ENCODE data around the gene DOLK.

Gene DOLK

DNA sequence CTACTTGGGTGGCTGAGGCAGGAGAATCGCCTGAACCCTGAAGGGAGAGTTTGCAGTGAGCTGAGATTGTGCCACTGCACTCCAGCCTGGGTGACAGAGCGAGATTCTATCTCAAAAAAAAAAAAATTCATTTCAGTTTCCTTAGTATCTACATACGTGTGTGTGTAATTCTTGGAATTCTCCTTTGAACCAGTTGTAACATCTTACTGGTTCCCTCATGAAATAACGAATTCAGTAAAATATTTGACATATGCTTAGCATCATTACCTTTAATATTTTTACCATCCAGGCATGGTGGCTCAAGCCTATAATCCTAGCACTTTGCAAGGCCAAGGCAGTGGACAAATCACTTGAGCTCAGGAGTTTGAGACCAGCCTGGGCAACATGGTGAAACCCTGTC lies 17.8 kb downstream of the DOLK start:
- DNase-seq: no peak

DNA sequence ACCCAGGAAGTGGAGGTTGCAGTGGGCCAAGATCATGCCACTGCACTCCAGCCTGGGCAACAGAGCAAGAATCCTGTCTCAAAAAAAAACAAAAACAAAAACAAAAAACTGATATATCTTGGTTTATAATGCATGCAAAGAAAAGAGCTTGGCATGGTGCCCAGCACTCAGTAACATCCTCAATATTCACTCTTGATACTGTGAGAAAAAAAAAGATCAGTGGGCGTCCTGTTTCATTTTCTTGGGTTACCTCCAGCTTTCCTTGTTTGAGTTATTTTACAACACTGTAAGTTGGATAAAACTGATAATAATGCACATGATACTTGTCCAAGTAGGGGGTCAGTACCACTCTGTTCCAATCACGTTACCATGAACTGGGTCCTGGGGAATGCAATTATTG lies 18.8 kb downstream of the DOLK start:
- DNase-seq: no peak

DNA sequence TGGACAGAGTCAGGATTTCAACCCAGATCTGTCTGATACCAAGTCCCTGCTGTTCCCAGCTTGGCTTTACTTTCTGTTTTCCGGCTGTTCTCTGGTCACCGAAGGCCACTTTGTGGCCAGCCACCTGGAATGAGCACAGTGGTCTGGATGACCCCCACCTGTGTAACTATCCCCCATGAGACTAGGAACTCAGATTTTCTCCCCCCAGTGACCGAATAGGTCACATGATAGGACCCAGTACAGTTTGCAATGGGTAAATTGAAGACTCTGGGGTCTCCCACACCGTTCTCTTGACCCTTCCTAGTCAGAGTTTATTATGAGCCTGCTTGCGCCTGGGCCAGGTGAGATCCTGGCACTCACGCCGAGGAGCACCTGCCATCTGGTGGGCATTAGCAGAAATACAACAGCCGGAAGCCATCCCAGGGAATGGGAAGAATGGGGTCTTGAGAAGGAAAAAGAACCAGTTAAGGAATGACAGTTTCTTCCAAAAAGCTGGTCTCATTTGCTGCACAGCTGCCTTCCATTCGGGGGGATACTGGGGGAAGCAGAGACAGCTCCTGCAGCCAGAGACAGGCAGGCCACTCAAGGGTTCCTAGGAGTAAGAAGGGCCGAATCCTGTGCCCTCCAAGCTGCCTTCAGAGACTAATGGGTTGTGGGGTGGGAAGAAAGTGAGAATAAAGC lies 19.5 kb downstream of the DOLK start:
- DNase-seq: no peak

DNA sequence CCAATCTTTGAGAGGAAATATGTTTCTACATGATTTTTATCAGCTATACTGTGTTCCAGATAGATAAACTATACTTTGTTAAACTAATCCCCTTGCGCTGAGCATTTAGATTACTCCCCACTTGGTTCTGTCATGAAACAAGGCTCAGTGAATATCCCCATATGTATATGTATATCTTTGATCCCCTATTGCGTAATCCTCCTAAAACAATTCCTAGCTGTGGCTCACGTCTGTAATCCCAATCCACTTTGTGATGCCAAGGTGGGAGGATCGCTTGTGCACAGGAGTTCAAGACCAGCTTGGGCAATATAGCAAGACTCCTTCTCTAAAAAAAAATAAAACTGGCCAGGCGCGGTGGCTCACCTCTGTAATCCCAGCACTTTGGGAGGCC lies 23.9 kb downstream of the DOLK start:
- no peak for DNase-seq

DNA sequence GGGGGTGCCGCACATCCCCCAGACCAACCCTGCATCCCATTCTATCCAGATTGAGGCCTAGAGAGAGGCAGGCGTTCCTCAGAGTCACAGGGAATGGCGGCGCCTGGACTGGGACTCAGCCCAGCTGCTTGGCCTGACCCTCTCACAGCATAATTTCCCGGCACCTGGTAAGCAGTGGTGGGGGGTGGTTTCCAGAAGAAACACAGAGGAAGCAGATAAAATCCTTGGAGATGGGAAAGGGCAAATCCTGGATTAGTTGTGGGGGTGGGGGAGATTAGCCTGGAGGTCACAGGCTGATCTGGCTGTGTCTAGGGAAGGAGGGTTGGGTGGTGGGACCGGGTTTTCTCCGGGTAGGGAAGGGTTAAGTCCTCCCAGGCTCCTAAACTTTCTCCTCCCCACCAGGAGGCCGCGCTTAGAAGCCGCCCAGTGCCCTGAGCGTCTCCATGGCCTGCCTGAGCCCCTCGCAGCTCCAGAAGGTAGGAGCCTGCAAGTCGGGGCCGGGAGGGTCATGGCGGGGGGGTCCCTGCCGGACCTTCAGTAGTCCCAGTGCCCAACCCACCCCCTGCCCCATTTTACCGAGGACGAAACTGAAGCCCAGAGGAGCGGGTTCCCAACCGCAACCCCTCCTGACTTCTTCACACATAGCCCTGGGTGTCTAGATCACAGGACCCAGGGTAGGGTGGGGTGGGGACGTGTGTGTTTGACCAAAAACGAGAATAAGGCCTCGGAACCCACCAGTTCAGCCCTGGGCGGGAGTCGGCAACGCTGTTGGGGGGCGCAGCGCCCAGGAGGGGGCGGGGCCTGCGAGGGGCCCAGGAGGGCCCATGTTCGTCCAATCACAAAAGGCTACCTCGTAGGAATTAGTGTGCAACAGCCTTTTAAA lies 25.3 kb downstream of the DOLK start:
- no peak for DNase-seq

DNA sequence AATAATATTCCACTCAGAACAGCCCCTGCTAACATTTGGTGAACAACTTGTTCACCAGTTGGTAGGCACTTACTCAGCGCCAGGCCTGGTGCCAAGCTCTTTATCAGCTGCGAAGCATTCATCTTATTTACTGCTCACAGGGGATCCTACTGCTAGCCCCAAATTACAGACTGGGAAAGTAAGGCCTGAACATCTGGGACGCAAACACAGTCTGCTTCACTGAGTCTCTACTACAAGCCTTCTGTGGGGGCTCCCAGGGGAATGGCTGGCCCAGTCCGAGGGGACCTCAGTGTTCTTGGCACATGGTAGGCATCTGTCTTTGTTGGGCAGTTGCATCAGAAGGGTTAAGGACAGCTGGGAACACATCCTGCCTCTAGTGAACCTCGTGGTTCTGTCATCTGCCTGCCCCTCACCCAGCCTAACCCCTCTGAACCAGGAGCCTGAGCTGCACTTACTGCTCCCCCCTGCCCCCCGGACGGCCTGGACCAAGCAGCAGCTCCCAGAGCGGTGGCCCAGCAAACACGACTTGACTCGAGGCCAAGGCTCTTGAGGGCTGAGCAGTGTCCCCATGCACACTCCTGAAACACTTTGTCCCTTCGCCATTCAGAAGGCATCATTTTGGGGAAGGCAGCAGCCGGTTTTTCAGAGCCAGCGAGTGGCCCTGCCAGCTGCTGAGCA lies 26.9 kb downstream of the DOLK start, which contains the start of gene PHYHD1:
Gene PHYHD1 (plus strand): TSS at position 602 of the 678 bp plus-strand sequence. CDS start 1,342 bp downstream, outside the sequence.
- no peak for DNase-seq

DNA sequence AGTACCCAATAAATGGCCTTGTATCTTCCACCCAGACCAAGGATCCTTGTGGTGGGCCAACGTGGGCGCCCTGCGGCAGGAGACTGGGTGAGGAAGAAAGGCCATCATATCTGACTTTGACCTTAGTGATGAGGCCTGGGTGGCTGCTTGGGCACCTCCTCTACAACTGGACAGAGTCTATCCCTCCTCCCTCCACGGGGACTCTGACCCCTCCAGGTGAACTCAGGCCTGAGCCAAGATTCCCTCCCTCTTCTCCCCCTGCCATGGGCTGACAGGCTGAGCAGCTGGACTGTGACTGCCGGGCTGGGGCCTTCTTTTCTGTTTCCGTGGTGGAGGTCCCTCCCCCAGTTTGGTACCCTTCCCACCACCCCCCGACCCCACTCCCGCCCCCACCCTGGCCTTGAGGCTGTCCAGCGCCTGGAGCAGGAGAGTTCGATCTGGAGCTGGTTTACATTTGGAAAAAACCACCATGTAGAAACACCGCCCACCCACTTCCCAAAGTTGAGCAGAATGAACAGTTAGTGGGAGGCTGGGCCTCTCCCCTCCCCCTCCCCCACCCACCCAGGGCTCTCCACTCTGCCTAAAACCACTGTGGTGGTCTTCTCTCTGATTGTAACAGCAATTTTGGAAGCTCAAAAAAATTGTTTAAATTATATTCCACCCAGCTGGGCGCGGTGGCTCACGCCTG lies 27.9 kb downstream of the DOLK start:
- DNase-seq: no peak

DNA sequence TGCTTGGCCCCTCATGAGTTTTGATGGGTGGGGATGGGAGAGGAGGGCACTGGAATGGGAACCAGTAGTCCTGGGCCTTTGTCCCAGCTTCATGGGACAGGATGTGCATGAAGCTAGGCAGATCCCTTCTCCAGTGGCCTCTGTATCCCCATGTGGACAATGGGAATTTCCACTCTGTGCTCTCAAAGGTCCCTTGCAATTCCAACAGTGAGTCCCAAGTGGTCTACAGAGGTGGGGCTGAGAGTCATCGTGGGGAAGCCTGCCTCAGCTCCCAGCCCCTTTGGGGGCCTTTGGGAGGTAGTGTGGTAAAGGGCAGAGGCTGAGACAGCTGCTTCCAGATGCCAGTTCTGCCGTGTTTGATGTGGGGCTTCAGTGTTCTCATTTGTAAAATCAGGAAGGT lies 28.5 kb downstream of the DOLK start:
- DNase-seq: no peak

DNA sequence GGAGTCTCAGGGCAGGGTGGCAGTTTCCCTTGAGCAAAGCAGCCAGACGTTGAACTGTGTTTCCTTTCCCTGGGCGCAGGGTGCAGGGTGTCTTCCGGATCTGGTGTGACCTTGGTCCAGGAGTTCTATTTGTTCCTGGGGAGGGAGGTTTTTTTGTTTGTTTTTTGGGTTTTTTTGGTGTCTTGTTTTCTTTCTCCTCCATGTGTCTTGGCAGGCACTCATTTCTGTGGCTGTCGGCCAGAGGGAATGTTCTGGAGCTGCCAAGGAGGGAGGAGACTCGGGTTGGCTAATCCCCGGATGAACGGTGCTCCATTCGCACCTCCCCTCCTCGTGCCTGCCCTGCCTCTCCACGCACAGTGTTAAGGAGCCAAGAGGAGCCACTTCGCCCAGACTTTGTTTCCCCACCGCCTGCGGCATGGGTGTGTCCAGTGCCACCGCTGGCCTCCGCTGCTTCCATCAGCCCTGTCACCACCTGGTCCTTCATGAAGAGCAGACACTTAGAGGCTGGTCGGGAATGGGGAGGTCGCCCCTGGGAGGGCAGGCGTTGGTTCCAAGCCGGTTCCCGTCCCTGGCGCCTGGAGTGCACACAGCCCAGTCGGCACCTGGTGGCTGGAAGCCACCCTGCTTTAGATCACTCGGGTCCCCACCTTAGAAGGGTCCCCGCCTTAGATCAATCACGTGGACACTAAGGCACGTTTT lies 30.1 kb downstream of the DOLK start:
- no peak for DNase-seq

DNA sequence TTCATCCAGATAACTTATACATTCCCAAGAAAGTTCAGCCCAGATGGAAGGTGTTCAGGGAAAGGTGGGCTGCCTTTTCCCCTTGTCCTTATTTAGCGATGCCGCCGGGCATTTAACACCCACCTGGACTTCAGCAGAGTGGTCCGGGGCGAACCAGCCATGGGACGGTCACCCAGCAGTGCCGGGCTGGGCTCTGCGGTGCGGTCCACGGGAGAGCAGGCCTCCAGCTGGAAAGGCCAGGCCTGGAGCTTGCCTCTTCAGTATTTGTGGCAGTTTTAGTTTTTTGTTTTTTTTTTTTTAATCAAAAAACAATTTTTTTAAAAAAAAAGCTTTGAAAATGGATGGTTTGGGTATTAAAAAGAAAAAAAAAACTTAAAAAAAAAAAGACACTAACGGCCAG lies 30.7 kb downstream of the DOLK start:
- DNase-seq: no peak

DNA sequence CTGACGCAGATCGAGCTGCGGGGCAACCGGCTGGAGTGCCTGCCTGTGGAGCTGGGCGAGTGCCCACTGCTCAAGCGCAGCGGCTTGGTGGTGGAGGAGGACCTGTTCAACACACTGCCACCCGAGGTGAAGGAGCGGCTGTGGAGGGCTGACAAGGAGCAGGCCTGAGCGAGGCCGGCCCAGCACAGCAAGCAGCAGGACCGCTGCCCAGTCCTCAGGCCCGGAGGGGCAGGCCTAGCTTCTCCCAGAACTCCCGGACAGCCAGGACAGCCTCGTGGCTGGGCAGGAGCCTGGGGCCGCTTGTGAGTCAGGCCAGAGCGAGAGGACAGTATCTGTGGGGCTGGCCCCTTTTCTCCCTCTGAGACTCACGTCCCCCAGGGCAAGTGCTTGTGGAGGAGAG lies 31.2 kb downstream of the DOLK start:
- no peak for DNase-seq

DNA sequence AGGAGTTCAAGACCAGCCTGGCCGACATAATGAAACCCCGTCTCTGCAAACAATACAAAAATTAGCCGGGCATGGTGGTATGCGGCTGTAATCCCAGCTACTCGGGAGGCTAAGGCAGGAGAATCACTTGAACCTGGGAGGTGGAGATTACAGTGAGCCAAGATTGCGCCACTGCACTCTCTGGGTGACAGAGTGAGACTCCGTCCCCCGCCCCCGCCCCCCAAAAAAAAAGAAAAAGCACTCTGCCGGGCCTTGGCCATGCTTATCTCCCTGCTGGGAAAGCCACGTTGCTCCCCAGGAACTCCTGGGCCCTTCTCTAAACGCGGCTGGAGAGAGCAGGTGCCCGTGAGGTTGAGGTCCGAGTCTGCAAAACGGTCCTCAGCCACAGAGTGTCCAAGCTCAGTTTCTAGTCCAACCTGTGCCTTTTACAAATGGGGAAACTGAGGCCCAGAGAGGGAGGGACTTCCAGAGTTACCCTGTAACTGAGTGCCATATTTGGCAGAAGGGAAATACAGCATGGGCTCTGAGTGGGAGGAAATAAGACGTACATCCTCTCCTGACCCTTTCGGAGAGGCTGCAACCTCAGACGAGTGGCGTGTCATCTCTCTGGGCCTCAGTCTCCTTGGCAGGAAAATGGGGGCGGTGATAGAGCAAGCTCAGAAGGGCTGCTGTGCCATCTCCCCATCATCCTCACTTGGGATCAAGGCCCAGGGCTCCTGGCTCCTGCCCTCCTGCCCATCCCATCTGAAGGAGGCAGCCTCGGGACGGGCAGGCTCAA lies 33.2 kb downstream of the DOLK start:
- no peak for DNase-seq

DNA sequence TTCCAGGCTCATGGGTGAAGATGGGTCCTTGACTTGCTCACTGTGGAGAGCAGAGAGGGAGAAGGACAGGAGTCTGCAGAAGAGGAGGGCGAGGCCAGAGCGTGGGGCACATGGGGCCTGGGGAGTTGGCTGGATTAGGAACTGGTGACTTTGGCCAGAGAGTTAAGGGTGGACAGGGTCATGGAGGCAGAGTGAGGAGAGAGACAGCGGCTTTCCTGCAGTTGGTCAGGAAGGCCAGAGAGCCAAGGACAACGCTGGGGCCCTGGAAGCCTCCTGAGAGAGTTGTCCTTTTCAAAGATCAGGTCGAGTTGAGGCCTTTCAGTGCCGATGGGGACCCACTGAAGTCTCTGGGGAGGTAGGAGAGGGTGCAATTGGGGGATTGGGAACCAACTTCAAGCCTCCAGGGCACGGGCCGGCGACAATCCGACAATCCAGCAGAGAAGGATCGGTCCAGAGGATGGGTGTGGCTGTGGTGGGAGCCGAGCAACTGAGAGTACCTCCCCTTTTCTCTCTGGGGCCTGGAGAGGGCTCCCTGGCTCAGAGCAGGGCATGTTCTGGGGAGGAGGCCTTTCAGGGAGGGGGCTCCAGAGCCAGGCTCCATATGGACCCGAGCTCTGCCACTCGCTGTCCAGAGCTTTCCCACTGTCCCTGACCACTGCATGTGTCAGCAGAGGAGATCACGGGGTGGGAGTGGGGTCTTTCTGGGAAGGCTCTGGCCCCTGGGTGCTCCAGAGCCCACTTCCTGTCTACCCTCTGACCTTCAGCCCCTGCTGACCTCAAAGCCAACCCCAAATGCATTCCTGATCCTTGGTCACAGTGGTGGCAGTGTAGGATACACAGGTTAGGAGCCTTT lies 34.1 kb downstream of the DOLK start:
- DNase-seq: no peak

DNA sequence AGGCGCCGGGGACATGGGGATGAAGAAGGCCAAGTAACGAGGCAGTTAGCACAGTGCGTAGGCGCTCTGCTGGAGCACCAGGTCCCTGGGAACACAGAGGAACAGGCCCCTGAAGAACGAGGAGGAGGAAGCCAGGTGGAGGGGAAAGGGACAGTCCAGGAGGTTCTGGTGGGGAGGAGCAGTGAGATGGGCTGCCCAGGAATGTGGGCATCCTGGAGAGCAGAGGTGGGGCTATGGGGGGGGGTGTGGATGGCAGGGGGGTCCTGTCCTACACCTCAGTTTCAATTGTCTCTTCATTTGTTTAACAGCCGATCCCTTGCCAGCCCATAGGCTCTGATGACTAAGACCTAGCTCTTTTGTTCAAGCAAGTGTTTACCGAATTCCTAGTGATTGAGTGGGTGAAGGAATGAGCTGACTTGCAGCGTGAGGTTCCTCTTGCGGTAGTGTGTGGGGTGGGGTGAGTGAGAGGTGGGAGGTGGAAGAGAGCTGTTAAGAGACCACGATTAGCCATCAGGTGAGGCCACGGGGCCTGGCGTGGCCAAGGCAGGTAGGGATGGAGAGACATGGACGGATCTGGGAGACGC lies 35.0 kb downstream of the DOLK start:
- DNase-seq: no peak

DNA sequence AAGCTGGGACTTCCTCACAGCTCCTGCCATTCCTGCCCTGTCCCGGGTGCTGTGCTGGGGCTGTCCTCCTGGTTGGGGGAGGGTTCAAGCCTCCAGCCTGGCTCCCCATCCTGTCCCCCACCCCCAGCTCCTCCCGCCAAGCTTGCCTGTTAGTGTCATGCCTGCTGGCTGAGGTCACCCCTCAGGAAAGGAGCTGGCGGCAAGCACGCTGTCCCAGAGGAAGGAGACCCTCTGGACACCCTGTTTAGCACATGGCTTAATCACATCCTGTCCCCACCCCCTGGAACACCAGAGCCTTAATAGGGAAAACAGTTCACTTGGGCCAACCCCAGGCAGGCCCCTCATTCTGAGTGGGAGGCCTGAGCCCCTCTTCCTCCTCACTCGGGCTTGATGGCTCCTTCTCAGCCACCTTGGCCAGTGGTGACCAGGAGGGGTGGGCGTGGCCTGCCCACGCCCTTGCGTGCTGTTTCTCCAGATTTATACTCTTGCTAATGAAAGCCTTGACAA lies 35.8 kb downstream of the DOLK start:
- no peak for DNase-seq

DNA sequence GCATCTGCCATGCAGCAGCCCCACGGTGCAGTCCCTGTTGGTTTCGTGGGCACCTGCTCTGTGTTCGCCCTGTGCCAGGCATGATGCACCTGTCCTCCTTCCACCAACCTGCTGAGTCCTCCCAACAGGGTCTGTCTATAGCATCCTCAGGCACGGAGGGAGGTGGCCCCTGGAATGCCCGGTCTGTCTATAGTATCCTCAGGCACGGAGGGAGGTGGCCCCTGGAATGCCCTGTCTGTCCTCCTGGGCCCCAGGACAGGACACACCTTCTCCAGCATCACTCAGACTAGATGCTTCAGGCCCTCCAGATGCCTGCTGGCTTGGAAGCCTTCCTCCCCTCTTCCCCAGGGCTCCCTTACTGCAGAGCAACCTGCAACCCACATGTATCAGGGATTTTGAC lies 36.5 kb downstream of the DOLK start:
- no peak for DNase-seq

DNA sequence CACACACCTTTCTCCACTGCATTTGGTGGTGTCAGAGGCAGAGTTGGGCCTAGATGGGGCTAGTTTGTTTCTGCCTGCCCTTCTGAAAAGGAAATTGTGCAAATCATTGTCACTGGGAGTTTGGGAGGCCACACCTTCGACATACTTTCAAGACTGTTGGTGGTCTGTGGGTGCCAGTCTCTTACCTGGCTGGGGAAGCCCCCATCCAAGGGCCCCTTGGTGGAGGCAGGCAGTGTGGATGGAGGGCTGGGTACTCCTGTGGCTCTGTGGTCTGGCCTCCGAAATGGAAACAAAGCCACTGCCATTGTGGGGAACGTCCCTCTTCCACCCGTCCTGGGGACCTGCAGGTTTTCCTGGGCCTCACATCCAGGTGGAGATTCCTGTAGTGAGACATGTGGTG lies 37.5 kb downstream of the DOLK start:
- no peak for DNase-seq

DNA sequence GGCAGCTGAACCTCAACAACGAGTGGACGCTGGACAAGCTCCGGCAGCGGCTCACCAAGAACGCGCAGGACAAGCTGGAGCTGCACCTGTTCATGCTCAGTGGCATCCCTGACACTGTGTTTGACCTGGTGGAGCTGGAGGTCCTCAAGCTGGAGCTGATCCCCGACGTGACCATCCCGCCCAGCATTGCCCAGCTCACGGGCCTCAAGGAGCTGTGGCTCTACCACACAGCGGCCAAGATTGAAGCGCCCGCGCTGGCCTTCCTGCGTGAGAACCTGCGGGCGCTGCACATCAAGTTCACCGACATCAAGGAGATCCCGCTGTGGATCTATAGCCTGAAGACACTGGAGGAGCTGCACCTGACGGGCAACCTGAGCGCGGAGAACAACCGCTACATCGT lies 39.0 kb downstream of the DOLK start:
- no peak for DNase-seq

DNA sequence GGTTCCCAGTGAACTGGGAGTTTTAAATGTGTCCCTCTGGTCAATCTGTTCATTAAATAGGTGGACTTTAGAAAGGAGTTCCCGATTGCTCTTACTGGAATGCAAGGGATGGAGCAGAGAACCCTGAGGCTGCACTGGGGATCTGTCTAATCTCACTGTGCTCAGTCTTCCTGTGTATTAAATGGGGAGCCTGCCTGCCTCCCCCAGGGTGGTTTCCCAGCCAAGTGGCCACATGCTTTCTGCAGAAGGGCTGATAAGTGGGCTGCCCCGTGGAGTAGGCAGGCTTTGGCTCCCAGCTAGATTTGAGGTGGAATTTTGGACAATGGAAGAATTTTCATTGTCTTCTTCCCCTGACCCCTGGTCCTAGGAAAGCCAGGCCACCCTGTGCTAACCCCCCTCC lies 40.7 kb downstream of the DOLK start:
- no peak for DNase-seq

DNA sequence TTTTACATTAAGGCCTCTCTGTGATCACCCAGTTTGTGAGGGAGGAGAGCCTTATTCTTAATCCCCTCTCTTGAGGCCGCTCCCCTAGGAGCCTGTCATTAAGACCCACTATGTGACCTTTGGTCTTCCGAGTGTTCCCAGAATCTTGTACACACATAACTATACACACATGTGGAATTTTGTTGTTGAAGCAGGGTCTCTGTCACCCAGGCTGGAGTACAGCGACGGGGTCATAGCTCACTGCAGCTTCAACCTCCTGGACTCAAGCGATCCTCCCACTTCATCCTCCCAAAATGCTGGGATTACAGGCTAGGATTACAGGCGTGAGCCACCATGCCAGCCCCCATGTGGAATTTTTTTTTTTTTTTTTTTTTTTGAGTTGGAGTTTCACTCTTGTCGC lies 41.4 kb downstream of the DOLK start:
- no peak for DNase-seq
